ENCODE data around the gene WWOX.

DNA sequence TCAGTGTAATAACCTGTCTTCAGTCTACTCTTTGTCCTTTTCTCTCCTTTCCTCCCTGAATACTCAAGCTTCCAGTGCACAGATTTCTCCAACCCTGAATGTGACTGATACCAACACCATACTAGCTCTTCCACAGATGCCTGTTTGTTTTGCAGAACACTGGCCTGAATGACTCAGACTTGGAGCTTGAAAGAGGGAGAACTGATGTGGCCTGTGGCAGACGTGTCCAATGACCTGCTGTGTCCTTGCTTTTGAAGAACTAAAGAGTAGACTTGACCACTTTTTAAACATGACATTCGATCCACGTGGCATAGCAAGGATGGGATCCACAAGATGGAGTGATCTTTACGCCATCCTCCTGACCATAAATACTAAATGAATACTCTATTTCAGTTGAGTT lies 361.0 kb downstream of the WWOX start:
- TF ChIP-seq SIN3B (IDR thresholded peaks at IDR 0.05; ENCODE audit: low read length) (no peak), TSC22D2 (CRISPR knock-in tag; IDR thresholded peaks at IDR 0.05; ENCODE audit: borderline replicate concordance) (no peak), ATF7 (IDR thresholded peaks at IDR 0.05) (no peak), ATF7 (CRISPR knock-in tag; IDR thresholded peaks at IDR 0.05) (no peak), NFIB (CRISPR knock-in tag; IDR thresholded peaks at IDR 0.05; ENCODE audit: borderline replicate concordance) (no peak), ZNF501 (CRISPR knock-in tag; IDR thresholded peaks at IDR 0.05) (no peak), POLR2AphosphoS5 (IDR thresholded peaks at IDR 0.05; ENCODE audit: low read depth, low read length) (no peak), PTBP1 (IDR thresholded peaks at IDR 0.05; ENCODE audit: low read depth, low read length, poor library complexity, severe bottlenecking) (no peak), ZMAT3 (CRISPR knock-in tag; conservative IDR thresholded peaks at IDR 0.05) (0 out of 2 replicates have a peak, but pooled peaks have one; percentile 34)
- TF ChIP-seq, protein P1, sequence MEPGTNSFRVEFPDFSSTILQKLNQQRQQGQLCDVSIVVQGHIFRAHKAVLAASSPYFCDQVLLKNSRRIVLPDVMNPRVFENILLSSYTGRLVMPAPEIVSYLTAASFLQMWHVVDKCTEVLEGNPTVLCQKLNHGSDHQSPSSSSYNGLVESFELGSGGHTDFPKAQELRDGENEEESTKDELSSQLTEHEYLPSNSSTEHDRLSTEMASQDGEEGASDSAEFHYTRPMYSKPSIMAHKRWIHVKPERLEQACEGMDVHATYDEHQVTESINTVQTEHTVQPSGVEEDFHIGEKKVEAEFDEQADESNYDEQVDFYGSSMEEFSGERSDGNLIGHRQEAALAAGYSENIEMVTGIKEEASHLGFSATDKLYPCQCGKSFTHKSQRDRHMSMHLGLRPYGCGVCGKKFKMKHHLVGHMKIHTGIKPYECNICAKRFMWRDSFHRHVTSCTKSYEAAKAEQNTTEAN (CRISPR knock-in tag; conservative IDR thresholded peaks at IDR 0.05): 0 out of 2 replicates have a peak, but pooled peaks have one; percentile 32
- TF ChIP-seq, protein P2, sequence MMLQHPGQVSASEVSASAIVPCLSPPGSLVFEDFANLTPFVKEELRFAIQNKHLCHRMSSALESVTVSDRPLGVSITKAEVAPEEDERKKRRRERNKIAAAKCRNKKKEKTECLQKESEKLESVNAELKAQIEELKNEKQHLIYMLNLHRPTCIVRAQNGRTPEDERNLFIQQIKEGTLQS (CRISPR knock-in tag; IDR thresholded peaks at IDR 0.05): 0 out of 2 replicates have a peak, but pooled peaks have one; percentile 27
- TF ChIP-seq, protein P3, sequence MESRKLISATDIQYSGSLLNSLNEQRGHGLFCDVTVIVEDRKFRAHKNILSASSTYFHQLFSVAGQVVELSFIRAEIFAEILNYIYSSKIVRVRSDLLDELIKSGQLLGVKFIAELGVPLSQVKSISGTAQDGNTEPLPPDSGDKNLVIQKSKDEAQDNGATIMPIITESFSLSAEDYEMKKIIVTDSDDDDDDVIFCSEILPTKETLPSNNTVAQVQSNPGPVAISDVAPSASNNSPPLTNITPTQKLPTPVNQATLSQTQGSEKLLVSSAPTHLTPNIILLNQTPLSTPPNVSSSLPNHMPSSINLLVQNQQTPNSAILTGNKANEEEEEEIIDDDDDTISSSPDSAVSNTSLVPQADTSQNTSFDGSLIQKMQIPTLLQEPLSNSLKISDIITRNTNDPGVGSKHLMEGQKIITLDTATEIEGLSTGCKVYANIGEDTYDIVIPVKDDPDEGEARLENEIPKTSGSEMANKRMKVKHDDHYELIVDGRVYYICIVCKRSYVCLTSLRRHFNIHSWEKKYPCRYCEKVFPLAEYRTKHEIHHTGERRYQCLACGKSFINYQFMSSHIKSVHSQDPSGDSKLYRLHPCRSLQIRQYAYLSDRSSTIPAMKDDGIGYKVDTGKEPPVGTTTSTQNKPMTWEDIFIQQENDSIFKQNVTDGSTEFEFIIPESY (CRISPR knock-in tag; IDR thresholded peaks at IDR 0.05): no peak
- TF ChIP-seq, protein P4, sequence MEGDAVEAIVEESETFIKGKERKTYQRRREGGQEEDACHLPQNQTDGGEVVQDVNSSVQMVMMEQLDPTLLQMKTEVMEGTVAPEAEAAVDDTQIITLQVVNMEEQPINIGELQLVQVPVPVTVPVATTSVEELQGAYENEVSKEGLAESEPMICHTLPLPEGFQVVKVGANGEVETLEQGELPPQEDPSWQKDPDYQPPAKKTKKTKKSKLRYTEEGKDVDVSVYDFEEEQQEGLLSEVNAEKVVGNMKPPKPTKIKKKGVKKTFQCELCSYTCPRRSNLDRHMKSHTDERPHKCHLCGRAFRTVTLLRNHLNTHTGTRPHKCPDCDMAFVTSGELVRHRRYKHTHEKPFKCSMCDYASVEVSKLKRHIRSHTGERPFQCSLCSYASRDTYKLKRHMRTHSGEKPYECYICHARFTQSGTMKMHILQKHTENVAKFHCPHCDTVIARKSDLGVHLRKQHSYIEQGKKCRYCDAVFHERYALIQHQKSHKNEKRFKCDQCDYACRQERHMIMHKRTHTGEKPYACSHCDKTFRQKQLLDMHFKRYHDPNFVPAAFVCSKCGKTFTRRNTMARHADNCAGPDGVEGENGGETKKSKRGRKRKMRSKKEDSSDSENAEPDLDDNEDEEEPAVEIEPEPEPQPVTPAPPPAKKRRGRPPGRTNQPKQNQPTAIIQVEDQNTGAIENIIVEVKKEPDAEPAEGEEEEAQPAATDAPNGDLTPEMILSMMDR (CRISPR knock-in tag; IDR thresholded peaks at IDR 0.05): no peak
